Cortex of kidney (tissue), 1 donor: ENCODE results near the gene NRG4.
A peak's percentile ranks its signal among the peaks of the same experiment; 100 is the strongest.
"Not testable (repeated sequence)": the region's sequence is repeated elsewhere in the genome, so short reads cannot be mapped to it uniquely, and the experiment has no call there.

Experiments used
- DNase-seq: peaks from one replicate; lab custom pipeline; 2025; lab: John Stamatoyannopoulos, UW

Gene NRG4

DNA sequence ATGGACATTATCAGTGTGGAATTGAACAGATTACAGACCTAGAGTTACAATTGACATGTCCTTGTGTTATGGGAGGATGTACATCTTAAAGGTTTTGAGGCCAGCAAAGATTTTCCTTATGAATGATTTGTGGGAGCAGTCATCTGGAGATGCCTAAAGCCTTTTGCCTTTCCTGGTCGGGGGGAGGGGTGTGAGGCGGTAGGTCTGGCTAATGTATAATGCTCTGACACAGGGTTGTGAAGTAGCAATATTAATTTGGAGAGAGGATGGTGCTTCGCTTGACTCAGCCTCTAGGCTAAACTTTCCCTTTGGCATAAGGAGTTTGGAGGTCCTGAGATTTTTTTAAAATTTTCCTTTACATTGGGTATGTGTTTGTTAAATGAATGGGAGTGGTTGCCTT lies 85.3 kb downstream of the NRG4 start:
- no peak for DNase-seq

GRCh38 chr15:75925440-75925839 lies 86.8 kb downstream of the NRG4 start:
- DNase-seq, result no peak

- DNase-seq, result no peak
Measured at GRCh38 chr15:75924576-75924975, 87.6 kb downstream of the NRG4 start.

DNA sequence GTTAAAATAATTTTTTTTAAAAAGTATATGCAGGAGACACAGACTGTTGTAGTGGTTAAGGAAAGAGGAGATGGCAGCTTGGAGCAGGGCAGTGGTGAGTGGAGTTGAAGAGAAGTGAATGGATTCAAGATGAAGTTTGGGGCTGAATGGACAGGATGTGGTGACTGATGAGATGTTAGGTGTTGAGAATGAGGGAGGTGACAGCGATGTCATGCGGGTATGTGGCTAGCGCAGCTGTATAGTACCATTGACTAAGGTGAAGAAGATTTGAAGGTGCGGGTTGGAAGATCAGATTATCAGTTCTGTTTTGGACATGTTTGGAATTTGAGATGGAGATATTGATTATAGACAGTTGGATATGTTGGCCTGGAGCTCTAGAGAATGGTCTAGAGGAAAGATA lies 88.5 kb downstream of the NRG4 start:
- DNase-seq, result no peak

GRCh38 chr15:75921732-75922703 lies 90.2 kb downstream of the NRG4 start:
- no peak for DNase-seq

DNA sequence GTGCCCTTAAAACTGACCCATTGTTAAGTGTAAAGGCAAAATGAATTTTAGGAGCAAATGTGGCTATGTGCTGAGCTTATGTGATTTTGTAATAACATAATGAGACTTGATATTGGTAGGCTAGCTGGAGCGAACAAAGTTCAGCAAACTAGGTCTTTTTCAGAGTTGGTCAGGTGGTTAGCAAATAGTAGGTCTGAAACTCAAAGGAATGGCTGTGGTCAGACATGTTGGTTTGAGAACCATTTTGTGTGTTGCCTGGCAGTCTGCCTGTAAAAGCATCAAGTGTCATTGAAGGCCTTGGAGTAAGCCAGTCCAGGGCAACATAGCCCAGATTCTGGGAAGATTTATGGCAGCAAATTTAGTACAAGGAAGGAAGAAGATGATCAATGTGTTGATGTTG lies 92.1 kb downstream of the NRG4 start:
- DNase-seq, result no peak

DNA sequence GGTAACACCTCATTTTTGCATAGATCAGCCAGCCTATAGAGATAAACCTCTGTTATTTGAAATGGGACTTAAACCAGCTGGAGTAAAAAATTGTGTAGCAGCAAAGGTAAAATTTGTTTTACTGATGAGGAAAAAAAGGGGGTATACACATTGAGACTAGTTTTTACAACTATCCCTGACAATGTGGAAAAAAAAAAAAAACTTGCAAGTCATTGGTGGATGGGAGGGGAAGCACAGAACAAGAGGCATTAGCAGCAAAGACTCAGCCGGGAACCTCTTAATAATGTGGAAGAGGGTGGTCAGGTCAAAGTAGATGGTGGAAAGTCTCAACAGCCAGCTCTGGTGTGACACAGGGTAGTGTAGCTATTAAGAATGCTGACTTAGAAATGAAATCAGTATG lies 94.1 kb downstream of the NRG4 start:
- DNase-seq, result no peak

GRCh38 chr15:75916978-75917377 lies 95.2 kb downstream of the NRG4 start:
- DNase-seq, result no peak

GRCh38 chr15:75910355-75910754 lies 101.9 kb downstream of the NRG4 start:
- DNase-seq, result not testable (repeated sequence)

GRCh38 chr15:75905231-75905630 lies 107.0 kb downstream of the NRG4 start:
- DNase-seq, result no peak

DNA sequence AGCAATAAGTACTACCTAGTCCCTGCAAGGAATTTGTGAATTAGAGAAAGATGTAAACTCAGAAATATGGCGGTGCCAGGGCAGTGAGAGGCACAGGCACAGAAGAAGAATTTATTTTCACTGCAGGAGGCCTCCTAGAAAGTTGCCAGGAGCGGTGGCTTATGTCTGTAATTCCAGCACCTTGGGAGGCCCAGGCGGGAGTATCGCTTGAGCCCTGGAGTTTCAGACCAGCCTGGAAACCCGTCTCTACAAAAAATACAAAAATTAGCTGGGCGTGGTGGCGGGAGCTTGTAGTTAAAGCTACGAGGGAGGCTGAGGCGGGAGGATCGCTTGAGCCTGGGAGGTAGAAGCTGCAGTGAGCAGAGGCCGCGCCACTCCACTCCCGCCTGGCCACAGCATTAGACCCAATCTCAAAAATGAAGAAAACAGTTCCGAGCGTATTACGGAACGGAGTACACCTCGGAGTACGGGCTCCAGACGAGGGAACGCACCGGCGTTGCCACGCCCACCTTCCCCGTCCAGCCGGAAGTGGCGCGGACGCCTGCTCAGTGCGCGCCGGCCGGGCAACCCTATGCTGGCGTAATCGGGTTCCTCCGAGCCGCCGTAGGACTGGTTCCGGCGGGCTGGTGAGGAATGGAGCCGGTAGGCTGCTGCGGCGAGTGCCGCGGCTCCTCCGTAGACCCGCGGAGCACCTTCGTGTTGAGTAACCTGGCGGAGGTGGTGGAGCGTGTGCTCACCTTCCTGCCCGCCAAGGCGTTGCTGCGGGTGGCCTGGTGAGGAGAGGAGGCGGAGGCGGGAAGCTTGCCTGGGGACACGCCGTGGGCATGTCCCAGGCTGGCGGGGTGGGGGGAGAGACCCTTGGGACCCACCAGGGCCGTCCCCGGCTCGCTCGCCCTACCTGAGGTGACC lies 108.6 kb downstream of the NRG4 start, which contains the start of gene FBXO22:
Gene FBXO22, plus strand, starts transcription at position 548 of the 909 bp plus-strand sequence. Its CDS starts 86 bp downstream, at position 634.
- peak; percentile 21 for DNase-seq

DNA sequence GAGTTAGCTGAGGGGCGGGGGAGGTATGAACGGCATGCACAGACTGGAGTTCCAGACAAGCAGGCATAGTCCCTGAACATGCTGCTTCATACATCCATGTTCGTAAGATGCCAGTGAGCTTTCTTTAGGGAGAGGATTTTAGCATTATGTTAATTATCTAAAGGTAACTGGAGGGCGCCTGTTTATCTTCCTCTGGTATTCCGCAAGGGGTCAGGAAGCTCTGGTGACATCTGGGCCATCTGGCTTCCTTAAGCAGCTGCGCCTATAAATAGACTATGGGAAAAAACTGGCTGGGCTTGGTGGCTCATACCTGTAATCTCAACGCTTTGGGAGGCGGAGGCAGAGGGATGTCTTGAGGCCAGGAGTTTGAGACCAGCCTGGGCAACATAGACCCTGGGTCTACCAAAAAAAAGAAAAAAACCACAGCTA lies 110.1 kb downstream of the NRG4 start:
- DNase-seq, result no peak

- no peak for DNase-seq
Measured at GRCh38 chr15:75900577-75900976, 111.6 kb downstream of the NRG4 start.

DNA sequence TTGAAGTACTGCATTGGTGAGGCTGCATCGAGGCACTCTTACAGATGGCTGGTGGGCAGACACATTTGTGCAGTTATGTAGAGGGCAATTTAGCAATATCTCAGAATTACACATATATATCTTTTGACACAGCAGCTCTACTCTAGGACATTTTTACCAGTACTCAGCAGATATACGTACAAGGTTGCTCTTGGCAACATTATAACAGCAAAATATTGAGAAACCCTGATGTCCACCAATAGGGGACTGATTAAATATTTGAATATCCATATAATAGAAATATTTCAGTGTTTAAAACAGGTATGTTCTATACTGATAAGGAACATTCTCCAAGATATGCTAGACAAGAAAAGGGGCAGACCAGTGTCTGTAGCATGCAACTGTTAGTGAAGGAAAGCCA lies 116.5 kb downstream of the NRG4 start:
- no peak for DNase-seq

- DNase-seq, result no peak
Measured at GRCh38 chr15:75891895-75892294, 120.3 kb downstream of the NRG4 start.
